IMR-90 (cell line): ENCODE results near the gene CXCR6. TPM values are rescaled to one million over a fixed set of nuclear protein-coding genes. Genes with fewer than 3 reads are reported as not detected.

ENCODE experiments used
- ATAC-seq: fragments of 200-7000 bp; cut with Tn5 transposase; 2 replicates; pipeline ENCODE4 v1.9.1; 2020; ENCODE audit warnings: low read depth, mild to moderate bottlenecking, moderate library complexity
- BruUV-seq: library from RNA; stranded (reverse); fragments of 400-500 nt; replicated peaks from 2 replicates; lab custom pipeline; 2021; lab: Mats Ljungman, UMichigan
- CTCF ChIA-PET: fragments of 300-600 bp; formaldehyde crosslinking; extraction: SDS; loops from one replicate; lab custom pipeline; 2021; ENCODE audit warnings: antibody characterized with exemption; lab: Yijun Ruan, JAX
- POLR2A ChIA-PET: fragments of 300-600 bp; sonication (Branson Sonifier 250); formaldehyde crosslinking; loops from one replicate; lab custom pipeline; 2022; ENCODE audit warnings: antibody characterized with exemption; ENCODE audit not compliant: unreplicated experiment; lab: Charles Lee
- DNase-seq: peaks from one replicate; pipeline ENCODE4 v3.0.0; 2013
- H2AFZ ChIP-seq: replicated peaks from 2 replicates; pipeline ENCODE3; 2013; ENCODE audit warnings: low read length, mild to moderate bottlenecking; ENCODE audit not compliant: poor library complexity
- H2AK5ac ChIP-seq: 2 replicates; pipeline ENCODE4 v1.6.1; 2013; ENCODE audit warnings: low read depth, low read length, inconsistent platforms
- H2AK9ac ChIP-seq: replicated peaks from 2 replicates; pipeline ENCODE3; 2013; ENCODE audit warnings: mild to moderate bottlenecking, low read depth, low read length, moderate library complexity; ENCODE audit not compliant: poor library complexity
- H2BK120ac ChIP-seq: 2 replicates; pipeline ENCODE4 v1.6.1; 2013; ENCODE audit warnings: low read depth, low read length, inconsistent platforms
- H2BK15ac ChIP-seq: 3 replicates; pipeline ENCODE4 v1.6.1; 2013; ENCODE audit warnings: low read depth, low read length, inconsistent platforms
- H2BK20ac ChIP-seq: 2 replicates; pipeline ENCODE4 v1.6.1; 2013; ENCODE audit warnings: low read depth, mild to moderate bottlenecking, inconsistent platforms, low read length, moderate library complexity
- H2BK5ac ChIP-seq: 2 replicates; pipeline ENCODE4 v1.6.1; 2013; ENCODE audit warnings: mild to moderate bottlenecking, low read depth, low read length, inconsistent platforms; ENCODE audit not compliant: poor library complexity, severe bottlenecking
- H3K14ac ChIP-seq: replicated peaks from 2 replicates; pipeline ENCODE4 v1.6.1; 2013; ENCODE audit warnings: low read depth, low read length, inconsistent platforms
- H3K18ac ChIP-seq: 2 replicates; pipeline ENCODE4 v1.6.1; 2013; ENCODE audit warnings: low read depth, low read length, control low read depth
- H3K23ac ChIP-seq: 2 replicates; pipeline ENCODE4 v1.6.1; 2013; ENCODE audit warnings: low read depth, low read length, inconsistent platforms
- H3K27ac ChIP-seq: 2 replicates; pipeline ENCODE4 v1.5.1; 2013; ENCODE audit warnings: mild to moderate bottlenecking, control low read depth, low read length; ENCODE audit not compliant: insufficient read depth
- H3K27me3 ChIP-seq: 2 replicates; pipeline ENCODE4 v1.6.1; 2013; ENCODE audit warnings: low read length; ENCODE audit not compliant: control insufficient read depth, insufficient read depth
- H3K36me3 ChIP-seq: 2 replicates; pipeline ENCODE4 v1.6.1; 2013; ENCODE audit warnings: low read length, mixed read lengths; ENCODE audit not compliant: control insufficient read depth, insufficient read depth
- H3K4ac ChIP-seq: 2 replicates; pipeline ENCODE4 v1.6.1; 2013; ENCODE audit warnings: low read depth, low read length, inconsistent platforms
- H3K4me1 ChIP-seq: 2 replicates; pipeline ENCODE4 v1.6.1; 2013; ENCODE audit warnings: low read length, mixed read lengths; ENCODE audit not compliant: control insufficient read depth, insufficient read depth
- H3K4me2 ChIP-seq: 2 replicates; pipeline ENCODE4 v1.6.1; 2013; ENCODE audit warnings: low read depth, mild to moderate bottlenecking, control low read depth, low read length, moderate library complexity
- H3K4me3 ChIP-seq: 2 replicates; pipeline ENCODE4 v1.5.1; 2013; ENCODE audit warnings: low read depth, mild to moderate bottlenecking, control low read depth, low read length, moderate library complexity; ENCODE audit not compliant: insufficient read depth
- H3K56ac ChIP-seq: 2 replicates; pipeline ENCODE4 v1.6.1; 2013; ENCODE audit warnings: low read length, inconsistent platforms; ENCODE audit not compliant: insufficient read depth; ENCODE audit errors: extremely low read depth
- H3K79me1 ChIP-seq, 2 experiments: 2 replicates each; pipeline ENCODE4 v1.6.1; 2013; ENCODE audit warnings: low read length in 2 of 2, inconsistent platforms in 1 of 2, low read depth in 1 of 2
- H3K9ac ChIP-seq: 2 replicates; pipeline ENCODE4 v1.6.1; 2013; ENCODE audit warnings: low read depth, low read length, control low read depth
- H3K9me1 ChIP-seq: 2 replicates; pipeline ENCODE4 v1.6.1; 2013; ENCODE audit warnings: low read length, inconsistent platforms; ENCODE audit not compliant: insufficient read depth
- H3K9me3 ChIP-seq: 2 replicates; pipeline ENCODE4 v1.6.1; 2013; ENCODE audit warnings: low read length; ENCODE audit not compliant: control insufficient read depth, insufficient read depth
- H4K20me1 ChIP-seq: 2 replicates; pipeline ENCODE4 v1.6.1; 2013; ENCODE audit warnings: low read length, inconsistent platforms; ENCODE audit not compliant: insufficient read depth
- H4K5ac ChIP-seq: 2 replicates; pipeline ENCODE4 v1.6.1; 2013; ENCODE audit warnings: mild to moderate bottlenecking, low read depth, low read length, control low read depth
- H4K8ac ChIP-seq, 2 experiments: 2 replicates each; pipeline ENCODE4 v1.6.1; 2013; ENCODE audit warnings: low read depth in 2 of 2, low read length in 2 of 2, control low read depth in 1 of 2, inconsistent platforms in 1 of 2
- H4K91ac ChIP-seq: 2 replicates; pipeline ENCODE4 v1.6.1; 2013; ENCODE audit warnings: low read depth, low read length, inconsistent platforms; ENCODE audit not compliant: insufficient read depth
- BHLHE40 ChIP-seq: fragments of 150-350 bp; IDR thresholded peaks from 2 replicates; pipeline ENCODE4 v1.6.1; 2016; ENCODE audit warnings: mild to moderate bottlenecking, low read depth, low read length
- CEBPB ChIP-seq: IDR thresholded peaks from 2 replicates; pipeline ENCODE4 v1.6.1; 2012; ENCODE audit warnings: low read depth, low read length, improper control_type of control experiment
- CHD1 ChIP-seq: IDR thresholded peaks from 2 replicates; pipeline ENCODE4 v1.6.1; 2012; ENCODE audit warnings: low read depth, low read length, improper control_type of control experiment
- CTCF ChIP-seq: conservative IDR thresholded peaks from 2 replicates; pipeline ENCODE4 v1.5.1; 2012; ENCODE audit warnings: mild to moderate bottlenecking, low read depth, low read length, improper control_type of control experiment
- ELK1 ChIP-seq: fragments of 150-350 bp; IDR thresholded peaks from 2 replicates; pipeline ENCODE4 v1.6.1; 2016; ENCODE audit warnings: low read depth, mild to moderate bottlenecking, low read length, moderate library complexity, borderline replicate concordance
- FOS ChIP-seq: fragments of 150-350 bp; IDR thresholded peaks from 2 replicates; pipeline ENCODE4 v1.6.1; 2016; ENCODE audit warnings: low read depth, low read length
- MAFK ChIP-seq: IDR thresholded peaks from 2 replicates; pipeline ENCODE4 v1.6.1; 2012; ENCODE audit warnings: low read depth, low read length, improper control_type of control experiment
- MAZ ChIP-seq: IDR thresholded peaks from 2 replicates; pipeline ENCODE4 v1.6.1; 2012; ENCODE audit warnings: low read depth, mild to moderate bottlenecking, low read length, improper control_type of control experiment, moderate library complexity, borderline replicate concordance
- MXI1 ChIP-seq: IDR thresholded peaks from 2 replicates; pipeline ENCODE4 v1.6.1; 2012; ENCODE audit warnings: low read depth, mild to moderate bottlenecking, low read length, moderate library complexity, borderline replicate concordance
- NFE2L2 ChIP-seq: fragments of 150-350 bp; IDR thresholded peaks from 2 replicates; pipeline ENCODE4 v1.6.1; 2016; ENCODE audit warnings: low read depth, mild to moderate bottlenecking, low read length
- POLR2A ChIP-seq: IDR thresholded peaks from 2 replicates; pipeline ENCODE4 v1.6.1; 2012; ENCODE audit warnings: mild to moderate bottlenecking, low read depth, low read length
- RAD21 ChIP-seq: IDR thresholded peaks from 2 replicates; pipeline ENCODE4 v1.6.1; 2012; ENCODE audit warnings: low read length, improper control_type of control experiment
- RCOR1 ChIP-seq: IDR thresholded peaks from 2 replicates; pipeline ENCODE4 v1.6.1; 2012; ENCODE audit warnings: mild to moderate bottlenecking, low read length, improper control_type of control experiment; ENCODE audit not compliant: insufficient replicate concordance
- RFX5 ChIP-seq: IDR thresholded peaks from 2 replicates; pipeline ENCODE4 v1.8.0; 2012; ENCODE audit warnings: low read depth, mild to moderate bottlenecking, low read length, moderate library complexity
- SMC3 ChIP-seq: fragments of 150-350 bp; IDR thresholded peaks from 2 replicates; pipeline ENCODE4 v1.6.1; 2016; ENCODE audit warnings: low read depth, mild to moderate bottlenecking, antibody characterized with exemption, low read length, moderate library complexity
- USF2 ChIP-seq: fragments of 150-350 bp; IDR thresholded peaks from 2 replicates; pipeline ENCODE4 v1.6.1; 2017; ENCODE audit warnings: mild to moderate bottlenecking, antibody characterized with exemption, low read length, low read depth
- WGBS, 2 experiments: methylation state at CpG; one replicate each; pipeline versions ENCODE4 v1.1.5 to v1.1.7; 2013; ENCODE audit warnings: missing lambda C conversion rate in 2 of 2; ENCODE audit not compliant: insufficient read length in 1 of 2; ENCODE audit errors: extremely low coverage in 2 of 2; 5-methylcytosine and 5-hydroxymethylcytosine counted together
- dilution Hi-C: fragments of 300-500 bp; cut with HindIII; formaldehyde crosslinking; loops from one replicate; pipeline ENCODE4 v1.14.3; 2018; ENCODE audit warnings: low sequenced_read_pairs; ENCODE audit not compliant: unreplicated experiment
- in situ Hi-C: fragments of 300-500 bp; cut with MboI; formaldehyde crosslinking; loops from 3 replicates; pipeline ENCODE4 v1.14.3; 2019; ENCODE audit warnings: low sequenced_read_pairs, inconsistent platforms, mixed read lengths
- intact Hi-C: fragments of 100-400 bp; cut with micrococcal nuclease; formaldehyde crosslinking; loops from 2 replicates; pipeline ENCODE4 v1.10.0; 2022
- polyA plus RNA-seq, 3 experiments: library from polyadenylated mRNA; depleted of rRNA; stranded (reverse); fragments of >200 nt; gene quantifications; 2 replicates each; pipeline ENCODE4 v1.2.3, GENCODE V29; 2012; ENCODE audit warnings: low replicate concordance in 1 of 3
- total RNA-seq: library from RNA; depleted of rRNA; stranded (reverse); fragments of >200 nt; gene quantifications from 2 replicates; pipeline ENCODE4 v1.2.3, GENCODE V29; 2012

The CXCR6 gene
- total and polyA plus RNA-seq, 2 of the 4 experiments (the other 2 are of a cell fraction), result not detected

- Histone ChIP-seq H3K56ac (no peak overlapping the region), H3K27ac (no peak overlapping the region), H3K4me2 (no peak overlapping the region), H3K9ac (no peak overlapping the region), H2AK9ac (no peak overlapping the region), H3K36me3 (peaks cover 75% of the 10 kb centered on the region), H3K27me3 (no peaks in the 10 kb centered on the region), H3K79me1 (no peaks in the 10 kb centered on the region), H2BK15ac (no peak overlapping the region), H2BK5ac (no peak overlapping the region), H2BK120ac (no peak overlapping the region), H2AFZ (no peak overlapping the region), H4K5ac (no peak overlapping the region), H3K4me1 (no peaks in the 10 kb centered on the region), H3K4ac (no peak overlapping the region), H4K20me1 (no peaks in the 10 kb centered on the region), H3K18ac (no peak overlapping the region), H4K91ac (no peak overlapping the region), H4K8ac (no peak overlapping the region), H2AK5ac (no peak overlapping the region), H2BK20ac (no peak overlapping the region), H3K23ac (no peak overlapping the region), H3K4me3 (no peak overlapping the region), H3K14ac (no peak overlapping the region), H3K9me3 (no peaks in the 10 kb centered on the region), H3K9me1 (peaks cover 7% of the 10 kb centered on the region; the same call in 1 of the 2 replicates)
- POLR2A ChIA-PET, result no interaction called here
- ATAC-seq, result no peak
- dilution Hi-C loops, result no loop called here
- 100% methylated on average over 2 of the region's 5 CpGs; no CpG with 5 or more reads in 1 of the 2 experiments for WGBS, 2 experiments
- CTCF ChIA-PET, result no interaction called here
- BruUV-seq, result no TSS peak
- TF ChIP-seq RAD21 (no peak), CTCF (no peak), MAZ (no peak), USF2 (no peak), MXI1 (no peak), POLR2A (no peak), MAFK (no peak), CEBPB (no peak), FOS (no peak), BHLHE40 (no peak), RCOR1 (no peak), NFE2L2 (no peak), CHD1 (no peak), ELK1 (no peak), RFX5 (no peak), SMC3 (no peak)
- in situ Hi-C loops, result no loop called here
- no peak for DNase-seq
- intact Hi-C loops, result no loop called here
These were observed 18.8 kb downstream of the CXCR6 start for GRCh38 chr3:45962033-45962432.
